HepG2 (cell line): ENCODE results near the gene NEU1. TPM values are rescaled to one million over a fixed set of nuclear protein-coding genes. Genes with fewer than 3 reads are reported as not detected.

Source experiments
- ATAC-seq: fragments of 200-7000 bp; cut with Tn5 transposase; 3 replicates; pipeline ENCODE4 v1.9.1; 2020; ENCODE audit warnings: mild to moderate bottlenecking, moderate library complexity
- BruUV-seq: library from RNA; stranded (reverse); fragments of 400-500 nt; replicated peaks from 2 replicates; lab custom pipeline; 2021; lab: Mats Ljungman, UMichigan
- CTCF ChIA-PET: fragments of 300-600 bp; formaldehyde crosslinking; extraction: SDS; loops from one replicate; lab custom pipeline; 2021; ENCODE audit warnings: low total read pairs, inconsistent platforms, low intra/inter-chr PET ratio; lab: Yijun Ruan, JAX
- POLR2A ChIA-PET: fragments of 350-600 bp; sonication (Branson Sonifier 250); formaldehyde crosslinking; loops from one replicate; lab custom pipeline; 2020; ENCODE audit warnings: antibody characterized with exemption, inconsistent platforms; lab: Yijun Ruan, JAX
- DNase-seq: peaks from one replicate; pipeline ENCODE4 v3.0.0-alpha.2; 2015; ENCODE audit warnings: low spot score
- FAIRE-seq: peaks from 3 replicates; lab custom pipeline; 2011; peaks lifted over from hg19 to GRCh38; lab: Jason Lieb, UNC
- H2AFZ ChIP-seq: one replicate; pipeline ENCODE4 v1.6.1; 2011; ENCODE audit warnings: low read length, inconsistent platforms
- H3K27ac ChIP-seq: fragments of 300-600 bp; 3 replicates; pipeline ENCODE4 v1.8.0; 2011; ENCODE audit warnings: mixed run types, mild to moderate bottlenecking, mixed read lengths, low read length, inconsistent platforms; ENCODE audit not compliant: insufficient read depth; ENCODE audit errors: extremely low read length
- H3K27me3 ChIP-seq, 2 experiments: fragments of 200-600 bp in 1 of 2; 2 replicates in 1 of 2; 3 replicates in 1 of 2; pipeline versions ENCODE4 v1.6.0 to v1.8.0; 2011; ENCODE audit warnings: low read length in 2 of 2, mild to moderate bottlenecking in 2 of 2, moderate library complexity in 2 of 2, inconsistent platforms in 1 of 2; ENCODE audit not compliant: insufficient read depth in 2 of 2, control insufficient read depth in 1 of 2
- H3K36me3 ChIP-seq, 2 experiments: fragments of 200-600 bp in 1 of 2; replicated peaks in 1 of 2; 2 replicates in 1 of 2; 3 replicates in 1 of 2; pipeline versions ENCODE4 v1.5.1 to v1.8.0; 2011; ENCODE audit warnings: low read length in 2 of 2, inconsistent platforms in 1 of 2; ENCODE audit not compliant: insufficient read depth in 2 of 2, control insufficient read depth in 1 of 2
- H3K4me1 ChIP-seq: 2 replicates; pipeline ENCODE4 v1.5.1; 2012; ENCODE audit warnings: low read length, inconsistent platforms; ENCODE audit not compliant: insufficient read depth
- H3K4me2 ChIP-seq: 2 replicates; pipeline ENCODE4 v1.6.0; 2011; ENCODE audit warnings: low read depth, low read length, inconsistent platforms
- H3K4me3 ChIP-seq, 3 experiments: fragments of 200-600 bp in 1 of 3; sonication (generic), shearing (Covaris generic) in 1 of 3; replicated peaks in 1 of 3; 2 replicates each; pipeline ENCODE4 v1.5.1; 2011 to 2016; ENCODE audit warnings: low read length in 3 of 3, inconsistent platforms in 2 of 3, low read depth in 2 of 3, mild to moderate bottlenecking in 2 of 3, control low read depth in 1 of 3, mixed read lengths in 1 of 3; ENCODE audit not compliant: insufficient read depth in 1 of 3
- H3K79me2 ChIP-seq: one replicate; pipeline ENCODE4 v1.6.1; 2011; ENCODE audit warnings: low read length, inconsistent platforms; ENCODE audit not compliant: insufficient read depth
- H3K9ac ChIP-seq: 2 replicates; pipeline ENCODE4 v1.6.0; 2011; ENCODE audit warnings: mild to moderate bottlenecking, low read depth, low read length, inconsistent platforms; ENCODE audit not compliant: insufficient read depth
- H3K9me3 ChIP-seq: 2 replicates; pipeline ENCODE4 v1.5.1; 2012; ENCODE audit warnings: mild to moderate bottlenecking, low read length
- H4K20me1 ChIP-seq: 2 replicates; pipeline ENCODE4 v1.6.0; 2011; ENCODE audit warnings: inconsistent platforms, mild to moderate bottlenecking, low read length, moderate library complexity; ENCODE audit not compliant: insufficient read depth
- CENPT ChIP-seq: sonication (generic); formaldehyde crosslinking; IDR thresholded peaks from 2 replicates; pipeline ENCODE4 v1.8.0; 2022; ENCODE audit warnings: low read depth, mild to moderate bottlenecking, moderate library complexity, missing genetic modification reagents
- EED ChIP-seq: sonication (generic); formaldehyde crosslinking; IDR thresholded peaks from 2 replicates; pipeline ENCODE4 v1.5.0; 2020; ENCODE audit warnings: mild to moderate bottlenecking, missing genetic modification reagents
- FOSL2 ChIP-seq: sonication (generic); formaldehyde crosslinking; IDR thresholded peaks from 2 replicates; pipeline ENCODE4 v1.4.0; 2020; ENCODE audit warnings: missing genetic modification reagents
- KLF9 ChIP-seq: IDR thresholded peaks from 2 replicates; pipeline ENCODE4 v1.6.1; 2016; ENCODE audit warnings: low read depth
- MTF2 ChIP-seq: sonication (generic); formaldehyde crosslinking; IDR thresholded peaks from 2 replicates; pipeline ENCODE4 v1.5.0; 2020; ENCODE audit warnings: missing genetic modification reagents, borderline replicate concordance
- NFATC3 ChIP-seq: sonication (generic); formaldehyde crosslinking; IDR thresholded peaks from 2 replicates; pipeline ENCODE4 v1.5.1; 2020; ENCODE audit warnings: mild to moderate bottlenecking, missing genetic modification reagents
- NFE2L1 ChIP-seq: sonication (generic); formaldehyde crosslinking; IDR thresholded peaks from 2 replicates; pipeline ENCODE4 v1.4.0; 2020; ENCODE audit warnings: missing genetic modification reagents, mild to moderate bottlenecking, borderline replicate concordance
- SP1 ChIP-seq, 2 experiments: fragments of 450-650 bp in 1 of 2; sonication (generic) in 1 of 2; formaldehyde crosslinking in 1 of 2; IDR thresholded peaks; 2 replicates each; pipeline versions ENCODE4 v1.4.0 to v1.6.1; 2016 to 2020; ENCODE audit warnings: missing genetic modification reagents in 1 of 2
- THRA ChIP-seq: sonication (generic); formaldehyde crosslinking; IDR thresholded peaks from 2 replicates; pipeline ENCODE4 v1.4.0; 2020; ENCODE audit warnings: missing genetic modification reagents, borderline replicate concordance
- ZNF367 ChIP-seq: sonication (generic); formaldehyde crosslinking; IDR thresholded peaks from 2 replicates; pipeline ENCODE4 v1.4.0; 2020; ENCODE audit warnings: missing genetic modification reagents, borderline replicate concordance
- ZNF557 ChIP-seq: sonication (generic); formaldehyde crosslinking; IDR thresholded peaks from 2 replicates; pipeline ENCODE4 v1.4.0; 2020; ENCODE audit warnings: missing genetic modification reagents
- ZNF572 ChIP-seq: sonication (generic); formaldehyde crosslinking; IDR thresholded peaks from 2 replicates; pipeline ENCODE4 v1.5.1; 2020; ENCODE audit warnings: mild to moderate bottlenecking, missing genetic modification reagents
- ZNF687 ChIP-seq: sonication (generic); formaldehyde crosslinking; IDR thresholded peaks from 2 replicates; pipeline ENCODE4 v1.5.1; 2020; ENCODE audit warnings: mild to moderate bottlenecking, missing genetic modification reagents, moderate library complexity
- ZSCAN31 ChIP-seq: sonication (generic); formaldehyde crosslinking; IDR thresholded peaks from 2 replicates; pipeline ENCODE4 v1.5.0; 2020; ENCODE audit warnings: low read depth, mild to moderate bottlenecking, missing genetic modification reagents
- WGBS: methylation state at CpG from one replicate; pipeline ENCODE4 v1.1.6; 2017; ENCODE audit warnings: low lambda C conversion rate; 5-methylcytosine and 5-hydroxymethylcytosine counted together
- in situ Hi-C: cut with HindIII; loops from 2 replicates; pipeline ENCODE4 v1.10.0; 2017; ENCODE audit warnings: low pct_unique_long_range_greater_than_20kb; ENCODE audit not compliant: extremely low pct_ligation_motif_present
- intact Hi-C: fragments of 100-400 bp; cut with micrococcal nuclease; formaldehyde crosslinking; loops from one replicate; pipeline ENCODE4 v1.10.0; 2022; ENCODE audit not compliant: unreplicated experiment
- polyA plus RNA-seq, 8 experiments: library from polyadenylated mRNA; depleted of rRNA in 3 of 8; stranded (reverse) in 7 of 8; unstranded in 1 of 8; fragments of >200 nt; fragmentation: Illumina TruSeq in 4 of 8; extraction: Trizol in 4 of 8; gene quantifications; 2 replicates each; pipeline versions ENCODE4 v1.2.1 to v1.2.3, GENCODE V29; 2011 to 2016; ENCODE audit warnings: low read depth in 4 of 8, missing spikeins in 1 of 8, mixed read lengths in 1 of 8; ENCODE audit not compliant: insufficient read depth in 1 of 8
- total RNA-seq, 5 experiments: library from RNA; depleted of rRNA; stranded (reverse); fragments of >200 nt; fragmentation: Illumina TruSeq; extraction: Trizol; gene quantifications; 2 replicates each; pipeline ENCODE4 v1.2.3, GENCODE V29; 2016; ENCODE audit warnings: low read depth in 1 of 5
- TF ChIP-seq, protein P1 (sequence below): sonication (generic); formaldehyde crosslinking; IDR thresholded peaks from 2 replicates; pipeline ENCODE4 v1.5.0; 2020; ENCODE audit warnings: mild to moderate bottlenecking, missing genetic modification reagents, moderate library complexity

The NEU1 gene
- total and polyA plus RNA-seq, 2 of the 13 experiments (the other 11 are each of a cell fraction or from before 2014, with no cell fraction given): 215 to 297 TPM

DNA sequence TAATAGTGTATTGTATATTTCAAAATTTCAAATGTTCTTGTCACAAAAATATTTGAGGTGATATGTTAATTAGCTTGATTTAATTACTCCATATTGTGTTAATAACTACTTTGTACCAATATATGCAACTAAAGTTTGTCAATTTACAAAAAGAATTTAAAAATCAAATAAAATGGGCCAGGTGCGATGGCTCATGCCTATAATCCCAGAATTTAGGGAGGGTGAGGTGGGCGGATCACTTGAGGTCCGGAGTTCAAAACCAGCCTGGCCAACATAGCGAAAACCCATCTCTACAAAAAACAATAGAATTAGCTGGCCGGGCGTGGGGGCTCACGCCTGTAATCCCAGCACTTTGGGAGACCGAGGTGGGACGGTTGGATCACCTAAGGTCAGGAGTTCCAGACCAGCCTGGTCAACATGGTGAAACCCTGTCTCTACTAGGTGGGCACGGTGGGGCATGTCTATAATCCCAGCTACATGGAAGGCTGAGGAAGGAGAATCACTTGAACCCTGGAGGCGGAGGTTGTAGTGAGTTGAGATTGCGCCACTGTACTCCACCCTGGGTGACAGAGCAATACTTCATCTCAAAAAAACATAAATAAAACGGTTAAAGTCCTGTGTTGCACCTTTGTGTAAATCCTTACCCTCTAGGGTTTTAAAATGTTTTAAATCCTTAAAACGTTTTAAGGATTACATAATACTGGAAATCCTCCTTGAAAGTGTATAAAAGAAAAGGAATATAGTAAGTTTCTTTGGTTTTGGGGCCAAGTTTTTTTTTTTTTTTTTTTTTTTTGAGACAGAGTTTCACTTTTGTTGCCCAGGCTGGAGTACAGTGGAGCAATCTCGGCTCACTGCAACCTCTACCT, 31.0 kb downstream of the NEU1 start:
- ATAC-seq (no peak), DNase-seq (no peak), FAIRE-seq (no peak)
- 81% methylated on average over 15 of the region's 15 CpGs for WGBS
- Histone ChIP-seq H3K4me3 (peak overlapping the region in 2 of 3 experiments; percentile 80 to 99; a peak in 5 of 6 replicates), H2AFZ (no peak overlapping the region), H3K27ac (peak overlapping the region; percentile 23), H3K9me3 (no peaks in the 10 kb centered on the region), H3K9ac (peak overlapping the region; percentile 81), H3K36me3 (peaks cover 0 to 5% of the 10 kb centered on the region in 2 experiments; a peak in 1 of 5 replicates), H3K4me1 (peaks cover 32% of the 10 kb centered on the region), H3K79me2 (peaks cover 53% of the 10 kb centered on the region), H3K27me3 (peaks cover 0 to 2% of the 10 kb centered on the region in 2 experiments; a peak in 1 of 5 replicates), H4K20me1 (peaks cover 12% of the 10 kb centered on the region), H3K4me2 (peak overlapping the region; percentile 94)
- BruUV-seq: no TSS peak
- in situ Hi-C loops (loop anchor here (5.0 kb wide), 1 partner anchor 59 kb away; no protein-coding TSS in a partner anchor), intact Hi-C loops (loop anchor here (5.0 to 10.0 kb wide), 3 partner anchors 66 to 164 kb away; partner anchors contain the start of genes CSNK2B, EHMT2, LY6G5B and NELFE)
- ChIA-PET POLR2A (interaction anchor here (1.0 to 15.7 kb wide), 18 partner anchors 9 to 114 kb away, joined by 3 to 264 read pairs (median 7); partner anchors contain the start of genes CFB, HSPA1A, HSPA1L and LSM2), CTCF (interaction anchor here (1.2 to 2.2 kb wide), 3 partner anchors 32 to 59 kb away, joined by 3 to 16 read pairs (median 10); no protein-coding TSS in a partner anchor)
- TF ChIP-seq ZNF572 (CRISPR knock-in tag) (no peak), MTF2 (CRISPR knock-in tag) (no peak), ZNF687 (0 out of 2 replicates have a peak, but pooled peaks have one; percentile 16), THRA (CRISPR knock-in tag) (no peak), FOSL2 (CRISPR knock-in tag) (0 out of 2 replicates have a peak, but pooled peaks have one; percentile 4), SP1 (IDR thresholded peaks at IDR 0.05) (no peak), SP1 (CRISPR knock-in tag; IDR thresholded peaks at IDR 0.05) (no peak), ZSCAN31 (CRISPR knock-in tag) (no peak), ZNF557 (CRISPR knock-in tag) (no peak), KLF9 (CRISPR knock-in tag) (no peak), ZNF367 (no peak), NFE2L1 (CRISPR knock-in tag) (no peak), NFATC3 (CRISPR knock-in tag) (no peak), CENPT (CRISPR knock-in tag) (no peak), EED (CRISPR knock-in tag) (no peak)
- TF ChIP-seq, protein P1, sequence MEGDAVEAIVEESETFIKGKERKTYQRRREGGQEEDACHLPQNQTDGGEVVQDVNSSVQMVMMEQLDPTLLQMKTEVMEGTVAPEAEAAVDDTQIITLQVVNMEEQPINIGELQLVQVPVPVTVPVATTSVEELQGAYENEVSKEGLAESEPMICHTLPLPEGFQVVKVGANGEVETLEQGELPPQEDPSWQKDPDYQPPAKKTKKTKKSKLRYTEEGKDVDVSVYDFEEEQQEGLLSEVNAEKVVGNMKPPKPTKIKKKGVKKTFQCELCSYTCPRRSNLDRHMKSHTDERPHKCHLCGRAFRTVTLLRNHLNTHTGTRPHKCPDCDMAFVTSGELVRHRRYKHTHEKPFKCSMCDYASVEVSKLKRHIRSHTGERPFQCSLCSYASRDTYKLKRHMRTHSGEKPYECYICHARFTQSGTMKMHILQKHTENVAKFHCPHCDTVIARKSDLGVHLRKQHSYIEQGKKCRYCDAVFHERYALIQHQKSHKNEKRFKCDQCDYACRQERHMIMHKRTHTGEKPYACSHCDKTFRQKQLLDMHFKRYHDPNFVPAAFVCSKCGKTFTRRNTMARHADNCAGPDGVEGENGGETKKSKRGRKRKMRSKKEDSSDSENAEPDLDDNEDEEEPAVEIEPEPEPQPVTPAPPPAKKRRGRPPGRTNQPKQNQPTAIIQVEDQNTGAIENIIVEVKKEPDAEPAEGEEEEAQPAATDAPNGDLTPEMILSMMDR (CRISPR knock-in tag): no peak
